ENCODE measurements around the gene GGACT. TPM values are rescaled to one million over a fixed set of nuclear protein-coding genes. Genes with fewer than 3 reads are reported as not detected.
A peak's percentile ranks its signal among the peaks of the same experiment; 100 is the strongest.

Gene GGACT
- total and polyA plus RNA-seq, 2 experiments from 2014 or later, result 0.24 to 1.0 TPM

DNA sequence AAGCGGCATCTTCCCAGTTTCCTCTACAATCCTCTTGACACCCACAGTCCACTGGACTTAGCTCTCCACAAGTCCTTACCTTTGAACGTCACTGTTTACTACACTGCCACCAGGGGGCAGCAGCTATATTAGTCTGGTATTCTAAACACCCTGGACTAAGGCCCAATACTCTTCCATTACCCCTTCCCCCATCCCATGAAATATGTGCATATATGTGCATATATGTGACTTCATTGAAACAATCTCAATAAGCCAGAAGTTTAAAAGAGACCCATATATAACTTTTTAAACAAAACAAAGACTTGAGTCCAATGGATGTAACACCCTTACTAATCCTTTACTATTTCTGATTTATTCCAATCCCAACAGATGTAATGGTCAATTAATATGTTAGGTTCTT, 15.5 kb downstream of the GGACT start:
- Mint-ChIP-seq H3K9me3 (peaks cover 11% of the 10 kb centered on the region), H3K27ac (no peak overlapping the region), H3K4me3 (no peak overlapping the region), H3K36me3 (ENCODE audit: low read depth) (peaks cover 8% of the 10 kb centered on the region), H3K27me3 (ENCODE audit: insufficient read depth, low read depth, poor library complexity) (no peaks in the 10 kb centered on the region), H3K4me1 (peaks cover 4% of the 10 kb centered on the region; the same call in 2 of the 3 replicates)
- H3K4me1 ChIP-seq (ENCODE audit: insufficient read depth), result no peaks in the 10 kb centered on the region
- H3K79me2 ChIP-seq (replicated peaks; ENCODE audit: insufficient read depth), result no peaks in the 10 kb centered on the region
- DNase-seq (ENCODE audit: low spot score) (peak; percentile 93), ATAC-seq (peak; percentile 94)
- no peak overlapping the region for H3K27ac ChIP-seq (ENCODE audit: low read depth)
- no peak overlapping the region for H2AFZ ChIP-seq
- H3F3A ChIP-seq (replicated peaks; ENCODE audit: low read depth), result 0 out of 2 replicates have a peak, but pooled peaks cover 4% of the 10 kb centered on the region
- no peak overlapping the region for H3K4me2 ChIP-seq
- peak; percentile 64; the same call in 1 of the 2 replicates for TF ChIP-seq CREB1 (CRISPR knock-in tag; IDR thresholded peaks at IDR 0.05; ENCODE audit: low read depth)
- peak; percentile 91 to 93 for TF ChIP-seq CTCF (conservative IDR thresholded peaks at IDR 0.05; ENCODE audit: low read depth in 2 of 2)
- TF ChIP-seq ZNF462 (CRISPR knock-in tag; IDR thresholded peaks at IDR 0.05), result no peak
- no peaks in the 10 kb centered on the region for H3K27me3 ChIP-seq (ENCODE audit: insufficient read depth)
- no peaks in the 10 kb centered on the region for H4K20me1 ChIP-seq (replicated peaks; ENCODE audit: insufficient read depth)
- no peak overlapping the region for H3K4me3 ChIP-seq
- no peaks in the 10 kb centered on the region; the same call in 1 of the 2 replicates for H3K36me3 ChIP-seq (ENCODE audit: insufficient read depth)
- H3K9me2 ChIP-seq (ENCODE audit: insufficient read depth), result peaks cover 7% of the 10 kb centered on the region

- H3F3A ChIP-seq (replicated peaks; ENCODE audit: low read depth), result 0 out of 2 replicates have a peak, but pooled peaks cover 13% of the 10 kb centered on the region
- Mint-ChIP-seq H3K9me3 (peaks cover 19% of the 10 kb centered on the region), H3K27me3 (ENCODE audit: insufficient read depth, low read depth, poor library complexity) (no peaks in the 10 kb centered on the region), H3K4me1 (peaks cover 9% of the 10 kb centered on the region), H3K36me3 (ENCODE audit: low read depth) (peaks cover 19% of the 10 kb centered on the region), H3K4me3 (no peak overlapping the region), H3K27ac (no peak overlapping the region)
- H3K27ac ChIP-seq (ENCODE audit: low read depth), result no peak overlapping the region
- no peaks in the 10 kb centered on the region for H3K27me3 ChIP-seq (ENCODE audit: insufficient read depth)
- H3K4me3 ChIP-seq, result no peak overlapping the region
- no peak overlapping the region for H3K4me2 ChIP-seq
- H3K4me1 ChIP-seq (ENCODE audit: insufficient read depth), result peaks cover 5% of the 10 kb centered on the region; the same call in 1 of the 2 replicates
- H3K79me2 ChIP-seq (replicated peaks; ENCODE audit: insufficient read depth), result no peaks in the 10 kb centered on the region
- DNase-seq (ENCODE audit: low spot score) (no peak), ATAC-seq (no peak)
- no peak overlapping the region for H2AFZ ChIP-seq
- H3K36me3 ChIP-seq (ENCODE audit: insufficient read depth), result peaks cover 4% of the 10 kb centered on the region; the same call in 1 of the 2 replicates
- no peaks in the 10 kb centered on the region for H4K20me1 ChIP-seq (replicated peaks; ENCODE audit: insufficient read depth)
- peaks cover 4% of the 10 kb centered on the region; the same call in 1 of the 2 replicates for H3K9me2 ChIP-seq (ENCODE audit: insufficient read depth)
- TF ChIP-seq, protein P1, sequence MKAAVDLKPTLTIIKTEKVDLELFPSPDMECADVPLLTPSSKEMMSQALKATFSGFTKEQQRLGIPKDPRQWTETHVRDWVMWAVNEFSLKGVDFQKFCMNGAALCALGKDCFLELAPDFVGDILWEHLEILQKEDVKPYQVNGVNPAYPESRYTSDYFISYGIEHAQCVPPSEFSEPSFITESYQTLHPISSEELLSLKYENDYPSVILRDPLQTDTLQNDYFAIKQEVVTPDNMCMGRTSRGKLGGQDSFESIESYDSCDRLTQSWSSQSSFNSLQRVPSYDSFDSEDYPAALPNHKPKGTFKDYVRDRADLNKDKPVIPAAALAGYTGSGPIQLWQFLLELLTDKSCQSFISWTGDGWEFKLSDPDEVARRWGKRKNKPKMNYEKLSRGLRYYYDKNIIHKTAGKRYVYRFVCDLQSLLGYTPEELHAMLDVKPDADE (IDR thresholded peaks at IDR 0.05), result no peak
Observed at GRCh38 chr13:100566543-100566942, 22.0 kb downstream of the GGACT start.

Measured in GM23338 (cell line).